ENCODE data around the gene MYL12B. TPM values are rescaled to one million over a fixed set of nuclear protein-coding genes. Genes with fewer than 3 reads are reported as not detected.
"Not testable (repeated sequence)": the region's sequence is repeated elsewhere in the genome, so short reads cannot be mapped to it uniquely, and the experiment has no call there.

The MYL12B gene
- 100 to 1,000 TPM; 282 to 301 TPM for total RNA-seq

DNA sequence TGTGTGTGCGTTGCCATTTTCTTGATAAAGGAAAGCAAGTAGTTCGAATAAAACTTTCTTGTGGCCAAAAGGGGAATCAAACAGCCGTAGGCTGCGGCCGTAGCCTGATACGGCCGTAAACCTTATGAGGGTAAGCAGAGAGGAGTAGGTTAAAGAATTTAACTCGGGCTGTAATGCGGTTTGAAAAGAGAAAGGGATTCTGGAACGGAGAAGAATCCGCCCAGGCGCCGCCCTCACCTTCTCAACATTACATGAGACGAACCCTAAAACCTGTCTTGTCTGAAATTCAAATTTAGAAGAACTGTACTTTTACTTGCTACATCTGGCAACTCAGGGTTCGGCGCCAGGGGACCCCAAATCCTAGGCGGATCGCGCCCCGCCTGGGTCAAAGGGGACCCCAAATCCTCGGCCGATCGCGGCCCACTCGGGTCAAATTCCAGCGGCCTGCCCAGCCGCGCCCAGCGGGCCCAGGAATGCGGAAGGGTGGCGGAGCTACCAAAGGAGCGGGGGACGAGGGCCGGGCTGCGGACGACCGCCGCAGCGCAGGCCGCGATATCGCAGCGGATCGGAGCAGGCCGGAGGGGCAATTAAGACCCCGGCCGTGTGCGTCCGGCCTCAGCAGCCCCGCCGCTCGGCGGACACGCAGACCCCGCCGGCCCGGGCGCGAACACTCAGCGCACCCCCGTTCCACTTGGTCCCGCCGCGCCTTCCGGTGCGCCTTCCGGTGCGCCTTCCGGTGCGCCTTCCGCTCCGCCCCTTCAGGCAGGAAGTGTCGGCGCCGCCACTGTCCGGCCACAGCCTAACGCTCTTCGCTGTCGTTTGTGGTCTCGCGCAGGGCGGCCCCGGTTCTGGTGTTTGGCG lies at the start of gene MYL12B:
Gene MYL12B (plus strand): TSS at position 761 of the 861 bp plus-strand sequence. CDS start 10,766 bp downstream, outside the sequence.
- Mint-ChIP-seq H3K9me3 (ENCODE audit: low read depth) (no peaks in the 10 kb centered on the region), H3K27ac (peak within 1 kb of the TSS; percentile 96), H3K36me3 (ENCODE audit: low read depth) (peaks cover 42% of the 10 kb centered on the region), H3K4me3 (peak within 1 kb of the TSS; percentile 88), H3K4me1 (peaks cover 59% of the 10 kb centered on the region), H3K27me3 (no peaks in the 10 kb centered on the region)
- DNase-seq (peak; percentile 88), ATAC-seq (peak; percentile 77)
- ChIA-PET CTCF (interaction anchor here (0.6 to 2.9 kb wide), 5 partner anchors 10 to 415 kb away, joined by 3 to 22 read pairs (median 5); partner anchors contain the start of genes EMILIN2 and MYL12A), POLR2A (interaction anchor here (1.0 to 2.3 kb wide), 3 partner anchors 11 to 332 kb away, joined by 3 to 8 read pairs (median 5); no protein-coding TSS in a partner anchor)
- intact Hi-C loops (cut with DNase I, micrococcal nuclease), result loop anchor here (1.0 to 5.0 kb wide), 14 partner anchors 11 to 689 kb away; partner anchors contain the start of genes MYL12A (in 2 of the 2), LPIN2 (in 1 of the 2), METTL4 (in 1 of the 2) and NDC80 (in 1 of the 2)

GRCh38 chr18:3212657-3213056 lies 49.3 kb upstream of the MYL12B start:
- DNase-seq (no peak), ATAC-seq (no peak)
- Mint-ChIP-seq H3K36me3 (ENCODE audit: low read depth) (no peaks in the 10 kb centered on the region), H3K4me1 (peaks cover 12% of the 10 kb centered on the region), H3K4me3 (no peak overlapping the region), H3K9me3 (ENCODE audit: low read depth) (no peaks in the 10 kb centered on the region), H3K27me3 (no peaks in the 10 kb centered on the region), H3K27ac (no peak overlapping the region)
- intact Hi-C loops (cut with DNase I, micrococcal nuclease), result no loop called here
- ChIA-PET POLR2A (no interaction called here), CTCF (interaction anchor here (0.7 to 2.7 kb wide), 3 partner anchors 11 to 280 kb away, joined by 3 to 9 read pairs (median 8); no protein-coding TSS in a partner anchor)

- Mint-ChIP-seq H3K27me3 (no peaks in the 10 kb centered on the region), H3K36me3 (ENCODE audit: low read depth) (no peaks in the 10 kb centered on the region), H3K4me1 (peaks cover 12% of the 10 kb centered on the region), H3K9me3 (ENCODE audit: low read depth) (no peaks in the 10 kb centered on the region), H3K27ac (no peak overlapping the region), H3K4me3 (no peak overlapping the region)
- CTCF ChIA-PET, result interaction anchor here (0.7 to 2.7 kb wide), 3 partner anchors 10 to 280 kb away, joined by 3 to 9 read pairs (median 8); no protein-coding TSS in a partner anchor
- DNase-seq (no peak), ATAC-seq (peak; percentile 78)
- intact Hi-C loops (cut with DNase I, micrococcal nuclease), result no loop called here
- POLR2A ChIA-PET, result no interaction called here
These were observed 48.5 kb upstream of the MYL12B start for GRCh38 chr18:3213300-3214059.

- Mint-ChIP-seq H3K4me1 (peaks cover 12% of the 10 kb centered on the region), H3K27me3 (no peaks in the 10 kb centered on the region), H3K9me3 (ENCODE audit: low read depth) (no peaks in the 10 kb centered on the region), H3K27ac (no peak overlapping the region), H3K4me3 (no peak overlapping the region), H3K36me3 (ENCODE audit: low read depth) (no peaks in the 10 kb centered on the region)
- ATAC-seq, result no peak
- CTCF ChIA-PET, result no interaction called here
- intact Hi-C loops (cut with DNase I, micrococcal nuclease), result no loop called here
- POLR2A ChIA-PET, result no interaction called here
- no peak for DNase-seq
These were observed 46.9 kb upstream of the MYL12B start for GRCh38 chr18:3214855-3215637.

- CTCF ChIA-PET, result interaction anchor here (1.3 kb wide), 1 partner anchor 66 kb away, joined by 3 read pairs; no protein-coding TSS in a partner anchor
These were observed 44.9 kb upstream of the MYL12B start for GRCh38 chr18:3216987-3217386.

DNA sequence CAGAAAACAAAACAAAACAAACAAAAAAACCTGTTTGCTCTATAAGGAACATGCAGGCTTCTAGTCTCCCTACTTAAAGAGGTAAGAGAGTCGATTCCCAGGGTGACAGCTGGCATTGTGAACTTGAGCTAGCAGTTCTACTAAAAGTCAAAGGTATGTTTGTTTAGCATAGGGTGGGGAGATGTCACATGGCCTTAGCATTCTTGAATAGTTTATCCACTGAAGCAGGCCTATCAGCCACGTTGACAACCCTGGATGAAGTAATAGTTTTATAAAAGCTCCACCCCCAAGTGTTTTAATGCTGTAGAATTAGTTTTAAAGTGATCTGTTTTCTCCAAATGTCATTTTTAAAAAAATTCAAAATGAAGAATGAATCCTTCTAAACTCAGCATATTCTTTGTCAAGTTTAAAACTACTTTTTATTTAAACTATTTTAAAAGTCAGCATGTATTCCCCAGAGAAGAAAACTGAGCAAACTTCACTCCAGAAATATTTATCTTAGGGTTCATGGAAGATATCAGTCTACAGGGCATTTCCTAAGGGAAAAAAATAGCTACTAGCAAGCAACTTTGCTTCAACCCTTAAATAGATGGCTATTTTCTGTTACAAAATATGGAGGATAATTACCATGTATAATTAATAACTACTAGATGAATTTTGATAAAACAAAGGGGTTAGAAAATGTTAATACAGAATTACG lies 43.8 kb upstream of the MYL12B start:
- ATAC-seq (no peak), DNase-seq (no peak)
- ChIA-PET CTCF (interaction anchor here (0.6 to 3.1 kb wide), 3 partner anchors 28 to 287 kb away, joined by 3 to 9 read pairs (median 3); no protein-coding TSS in a partner anchor), POLR2A (no interaction called here)
- H3K36me3 Mint-ChIP-seq (ENCODE audit: low read depth), result no peaks in the 10 kb centered on the region
- H3K4me1 Mint-ChIP-seq, result peaks cover 8% of the 10 kb centered on the region
- no peaks in the 10 kb centered on the region for H3K27me3 Mint-ChIP-seq
- no peaks in the 10 kb centered on the region for H3K9me3 Mint-ChIP-seq (ENCODE audit: low read depth)
- no peak overlapping the region for H3K4me3 Mint-ChIP-seq
- no peak overlapping the region for H3K27ac Mint-ChIP-seq
- intact Hi-C loops (cut with DNase I, micrococcal nuclease), result no loop called here

More at GRCh38 chr18:3216987-3217386, 44.9 kb upstream of the MYL12B start:
- no peaks in the 10 kb centered on the region for H3K27me3 Mint-ChIP-seq
- ATAC-seq (no peak), DNase-seq (no peak)
- intact Hi-C loops (cut with DNase I, micrococcal nuclease), result no loop called here
- H3K27ac Mint-ChIP-seq, result no peak overlapping the region
- no peaks in the 10 kb centered on the region for H3K9me3 Mint-ChIP-seq (ENCODE audit: low read depth)
- peaks cover 12% of the 10 kb centered on the region for H3K4me1 Mint-ChIP-seq
- no peak overlapping the region for H3K4me3 Mint-ChIP-seq
- no peaks in the 10 kb centered on the region for H3K36me3 Mint-ChIP-seq (ENCODE audit: low read depth)
- POLR2A ChIA-PET, result no interaction called here

- ChIA-PET POLR2A (no interaction called here), CTCF (interaction anchor here (0.5 to 3.1 kb wide), 3 partner anchors 27 to 185 kb away, joined by 3 to 9 read pairs (median 3); no protein-coding TSS in a partner anchor)
- H3K27me3 Mint-ChIP-seq, result no peaks in the 10 kb centered on the region
- H3K9me3 Mint-ChIP-seq (ENCODE audit: low read depth), result no peaks in the 10 kb centered on the region
- no peak overlapping the region for H3K4me3 Mint-ChIP-seq
- ATAC-seq (no peak), DNase-seq (no peak)
- intact Hi-C loops (cut with DNase I, micrococcal nuclease), result no loop called here
- peaks cover 7% of the 10 kb centered on the region for H3K4me1 Mint-ChIP-seq
- no peaks in the 10 kb centered on the region for H3K36me3 Mint-ChIP-seq (ENCODE audit: low read depth)
- no peak overlapping the region for H3K27ac Mint-ChIP-seq
These were observed 43.1 kb upstream of the MYL12B start for GRCh38 chr18:3218819-3219218.

GRCh38 chr18:3219241-3219630 lies 42.7 kb upstream of the MYL12B start:
- intact Hi-C loops (cut with DNase I, micrococcal nuclease), result no loop called here
- ChIA-PET POLR2A (no interaction called here), CTCF (interaction anchor here (0.5 to 3.1 kb wide), 4 partner anchors 27 to 305 kb away, joined by 3 to 9 read pairs (median 3); no protein-coding TSS in a partner anchor)
- no peak for ATAC-seq
- Mint-ChIP-seq H3K36me3 (ENCODE audit: low read depth) (no peaks in the 10 kb centered on the region), H3K27me3 (no peaks in the 10 kb centered on the region), H3K4me3 (no peak overlapping the region), H3K4me1 (peaks cover 9% of the 10 kb centered on the region), H3K27ac (no peak overlapping the region), H3K9me3 (ENCODE audit: low read depth) (no peaks in the 10 kb centered on the region)
- DNase-seq, result no peak

DNA sequence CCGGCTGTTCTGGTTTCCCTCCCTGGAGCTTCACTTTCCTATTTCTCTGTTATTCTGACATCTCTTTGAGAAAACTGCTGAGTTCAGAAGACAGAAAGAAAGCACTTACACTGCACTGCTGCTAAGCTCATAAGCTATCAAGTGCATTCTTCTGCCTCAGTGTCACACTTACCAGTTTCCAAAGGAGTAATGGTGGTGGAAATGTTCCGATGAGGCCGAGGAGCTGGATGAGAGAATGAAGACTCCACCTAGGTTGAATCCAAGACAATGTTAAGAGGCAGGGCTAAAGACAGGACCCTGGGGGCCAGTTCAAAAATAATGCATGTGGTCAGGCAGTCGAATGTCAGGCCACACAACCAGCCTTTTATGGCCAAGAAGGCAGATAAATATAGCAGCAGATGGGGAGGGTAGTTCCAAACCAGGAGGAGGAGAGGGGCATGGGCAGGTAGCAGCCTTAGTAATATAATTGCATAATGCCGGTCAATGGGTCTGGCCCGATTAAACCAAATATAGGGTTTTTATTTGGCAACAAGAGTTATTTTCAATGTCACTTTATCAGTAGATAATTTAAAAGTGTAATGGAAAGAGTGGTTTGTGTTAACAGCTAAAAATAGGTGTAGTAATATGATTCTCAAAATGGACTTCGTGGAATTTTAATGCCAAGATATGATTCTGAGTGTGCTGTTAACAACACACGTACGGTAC lies 42.1 kb upstream of the MYL12B start, which contains the start of gene MYOM1:
Gene MYOM1 (minus strand): TSS at position 338 of the 705 bp plus-strand sequence. CDS start 4,745 bp downstream, outside the sequence.
- ChIA-PET POLR2A (no interaction called here), CTCF (interaction anchor here (0.5 to 3.1 kb wide), 5 partner anchors 26 to 305 kb away, joined by 3 to 9 read pairs (median 3); no protein-coding TSS in a partner anchor)
- ATAC-seq (no peak), DNase-seq (no peak)
- no peaks in the 10 kb centered on the region for H3K36me3 Mint-ChIP-seq (ENCODE audit: low read depth)
- no peak within 1 kb of the TSS for H3K4me3 Mint-ChIP-seq
- intact Hi-C loops (cut with DNase I, micrococcal nuclease), result no loop called here
- no peaks in the 10 kb centered on the region for H3K27me3 Mint-ChIP-seq
- no peak within 1 kb of the TSS for H3K27ac Mint-ChIP-seq
- H3K4me1 Mint-ChIP-seq, result peaks cover 9% of the 10 kb centered on the region
- no peaks in the 10 kb centered on the region for H3K9me3 Mint-ChIP-seq (ENCODE audit: low read depth)

GRCh38 chr18:3220868-3221267 lies 41.1 kb upstream of the MYL12B start:
- intact Hi-C loops (cut with DNase I, micrococcal nuclease); H3K27ac Mint-ChIP-seq; H3K36me3 Mint-ChIP-seq (ENCODE audit: low read depth); H3K9me3 Mint-ChIP-seq (ENCODE audit: low read depth); ATAC-seq; H3K27me3 Mint-ChIP-seq; H3K4me3 Mint-ChIP-seq; DNase-seq: not testable (repeated sequence)
- peaks cover 12% of the 10 kb centered on the region for H3K4me1 Mint-ChIP-seq
- ChIA-PET CTCF (interaction anchor here (1.1 to 3.1 kb wide), 3 partner anchors 25 to 235 kb away, joined by 4 to 9 read pairs (median 4); no protein-coding TSS in a partner anchor), POLR2A (interaction anchor here (0.7 kb wide), 1 partner anchor 442 kb away, joined by 6 read pairs; no protein-coding TSS in a partner anchor)

Measured in activated CD4-positive, alpha-beta T cell treated with anti-CD3 and anti-CD28 coated beads for 36 hours (primary cell).